NCI-H510A (cell line): Measurements from ENCODE around the gene LPP.
A peak's percentile ranks its signal among the peaks of the same experiment; 100 is the strongest.

Source experiments
- DNase-seq: peaks from one replicate; lab custom pipeline; 2025; lab: John Stamatoyannopoulos, UW

LPP gene

DNA sequence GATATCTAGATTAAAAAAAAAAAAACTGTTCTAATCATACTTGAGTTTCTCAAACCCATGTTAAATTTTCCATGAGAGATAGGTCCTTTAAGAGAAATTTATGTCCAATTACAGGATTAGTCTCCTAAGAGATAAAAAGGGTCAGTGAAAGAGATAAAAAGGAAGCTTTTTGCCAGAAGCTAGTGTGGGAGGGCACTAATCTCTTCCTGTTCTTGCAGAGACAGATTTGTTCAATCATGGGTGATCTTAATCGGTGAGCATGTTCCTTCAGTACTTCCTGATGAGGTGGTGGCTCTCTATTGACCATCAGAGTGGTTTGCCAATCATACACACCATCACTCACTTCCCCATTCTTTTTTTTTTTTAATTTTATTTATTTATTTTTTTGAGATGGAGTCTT lies 16.9 kb upstream of the LPP start:
- DNase-seq: no peak

DNA sequence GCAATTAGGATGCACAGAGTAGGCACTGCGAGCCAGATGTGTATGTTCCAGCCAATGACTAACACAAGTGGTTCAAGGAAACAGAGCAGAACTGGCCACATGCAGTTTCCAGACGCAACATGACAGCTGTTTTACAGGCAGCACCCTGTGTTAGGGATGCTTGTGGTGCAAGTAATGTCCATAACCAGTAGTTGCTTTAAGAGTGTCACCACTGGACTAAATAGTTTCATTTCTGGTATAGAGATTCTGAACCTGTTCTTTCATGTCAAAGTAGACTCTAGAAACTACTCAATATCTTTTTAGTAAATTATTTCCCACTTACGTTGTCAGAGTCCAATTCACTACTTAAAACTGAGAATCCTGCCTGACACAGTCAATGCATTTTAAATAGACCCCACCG lies 14.5 kb upstream of the LPP start:
- no peak for DNase-seq

DNA sequence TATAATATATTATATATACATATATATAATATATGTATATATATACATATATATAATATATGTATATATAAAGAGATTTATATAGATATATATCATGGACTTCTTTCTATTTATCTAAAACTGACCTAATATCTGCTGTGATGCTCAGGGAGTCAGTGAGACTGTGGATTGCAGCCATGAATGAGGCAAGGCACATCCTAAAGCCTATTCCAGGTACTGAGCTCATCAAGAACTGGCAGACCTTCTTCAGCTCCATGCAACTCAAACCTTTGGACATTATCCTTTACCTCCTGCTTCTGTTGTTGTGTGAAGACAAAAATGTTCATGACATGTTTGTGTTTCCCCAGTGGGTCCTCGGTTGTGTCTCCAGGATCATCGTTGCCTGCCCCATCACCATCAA lies 7.7 kb upstream of the LPP start:
- DNase-seq: no peak

DNA sequence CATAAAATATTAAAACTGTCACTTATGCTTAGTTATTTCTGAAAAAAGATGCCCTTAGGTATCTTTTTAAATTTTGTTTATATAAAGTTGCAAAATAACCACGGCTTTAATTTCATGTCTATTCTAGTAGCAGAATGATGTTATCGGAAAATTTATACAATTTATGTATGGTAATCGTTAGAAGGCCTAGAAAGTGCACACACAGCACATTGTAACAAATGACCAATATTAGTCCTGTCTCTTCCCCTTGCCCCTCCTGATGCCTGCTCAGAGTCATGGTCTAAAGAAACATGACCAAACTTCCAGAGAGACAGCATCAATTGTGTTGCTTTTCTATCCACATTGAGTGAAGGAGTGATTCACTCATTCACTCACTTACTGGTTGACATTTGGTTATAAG lies 6.2 kb upstream of the LPP start:
- no peak for DNase-seq

DNA sequence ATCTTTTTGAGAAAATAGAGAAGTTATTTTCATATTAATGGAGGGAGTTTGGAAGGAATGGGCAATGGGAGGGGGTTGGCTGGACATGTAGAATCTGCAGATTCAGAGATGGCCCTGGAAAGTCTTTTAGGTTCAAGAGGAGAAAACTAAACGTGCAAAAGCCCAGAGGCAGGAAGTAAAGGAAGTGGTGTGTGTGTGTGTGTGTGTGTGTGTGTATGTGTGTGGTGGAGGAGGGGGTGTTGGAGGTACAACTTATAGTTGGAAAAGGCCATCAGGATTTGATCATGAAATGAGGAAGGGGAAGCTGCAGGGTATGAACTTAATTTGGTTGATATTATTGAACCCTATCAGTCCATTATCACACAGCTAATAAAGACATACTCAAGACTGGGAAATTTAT lies 5.6 kb upstream of the LPP start:
- no peak for DNase-seq

DNA sequence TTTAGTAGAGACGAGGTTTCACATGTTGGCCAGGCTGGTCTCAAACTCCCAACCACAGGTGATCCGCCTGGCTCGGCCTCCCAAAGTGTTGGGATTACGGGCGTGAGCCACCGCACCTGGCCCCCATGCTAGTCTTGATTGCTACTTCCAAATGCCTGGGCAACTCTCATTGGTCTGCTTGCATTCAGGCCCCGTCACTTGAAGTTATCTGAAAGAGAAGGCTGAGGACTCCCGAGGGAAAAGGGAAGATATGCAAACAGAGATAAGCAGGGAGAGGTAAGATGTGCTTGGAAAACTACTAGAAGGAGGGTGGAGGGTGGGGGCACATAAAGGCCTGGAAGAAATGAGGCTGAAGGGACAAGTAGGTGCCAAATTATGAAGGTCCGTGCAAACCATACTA lies 4.4 kb upstream of the LPP start:
- DNase-seq: no peak

DNA sequence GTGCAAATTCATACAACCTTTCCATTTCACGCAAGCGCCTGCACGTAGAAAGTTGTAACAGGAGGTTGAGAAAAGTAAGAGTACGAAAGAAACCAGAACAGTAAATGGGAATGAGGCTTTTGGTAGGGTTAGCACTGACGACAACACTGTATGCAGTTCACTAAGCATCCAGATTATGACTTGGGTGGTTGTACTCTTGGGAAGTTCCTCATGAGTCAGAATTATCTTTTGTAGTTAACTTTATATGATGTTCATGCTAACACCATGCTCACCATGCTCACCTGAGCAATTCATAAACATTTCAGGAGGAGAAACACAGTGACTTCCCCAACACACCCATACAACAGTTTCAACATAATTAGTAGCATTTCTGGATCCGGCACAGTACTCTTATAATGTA lies 3.0 kb upstream of the LPP start:
- DNase-seq: no peak

DNA sequence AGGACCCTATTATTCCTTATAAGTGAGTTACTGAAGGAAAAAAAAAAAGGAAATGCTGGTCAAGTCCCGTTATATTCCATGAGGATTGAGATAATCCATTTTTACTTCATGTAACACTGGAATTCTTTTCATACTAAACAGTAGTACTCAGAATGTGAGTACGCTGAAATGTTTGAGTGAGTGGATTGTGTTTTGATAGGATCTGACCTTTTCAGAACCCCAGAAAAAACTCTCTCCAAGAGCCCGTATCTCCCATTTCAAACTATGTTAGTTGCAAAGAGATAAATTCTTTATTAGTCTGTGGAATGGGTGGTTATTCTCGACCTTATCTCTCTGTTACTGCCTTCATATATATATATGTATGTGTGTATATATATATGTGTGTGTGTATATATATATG lies 2.5 kb upstream of the LPP start:
- no peak for DNase-seq

DNA sequence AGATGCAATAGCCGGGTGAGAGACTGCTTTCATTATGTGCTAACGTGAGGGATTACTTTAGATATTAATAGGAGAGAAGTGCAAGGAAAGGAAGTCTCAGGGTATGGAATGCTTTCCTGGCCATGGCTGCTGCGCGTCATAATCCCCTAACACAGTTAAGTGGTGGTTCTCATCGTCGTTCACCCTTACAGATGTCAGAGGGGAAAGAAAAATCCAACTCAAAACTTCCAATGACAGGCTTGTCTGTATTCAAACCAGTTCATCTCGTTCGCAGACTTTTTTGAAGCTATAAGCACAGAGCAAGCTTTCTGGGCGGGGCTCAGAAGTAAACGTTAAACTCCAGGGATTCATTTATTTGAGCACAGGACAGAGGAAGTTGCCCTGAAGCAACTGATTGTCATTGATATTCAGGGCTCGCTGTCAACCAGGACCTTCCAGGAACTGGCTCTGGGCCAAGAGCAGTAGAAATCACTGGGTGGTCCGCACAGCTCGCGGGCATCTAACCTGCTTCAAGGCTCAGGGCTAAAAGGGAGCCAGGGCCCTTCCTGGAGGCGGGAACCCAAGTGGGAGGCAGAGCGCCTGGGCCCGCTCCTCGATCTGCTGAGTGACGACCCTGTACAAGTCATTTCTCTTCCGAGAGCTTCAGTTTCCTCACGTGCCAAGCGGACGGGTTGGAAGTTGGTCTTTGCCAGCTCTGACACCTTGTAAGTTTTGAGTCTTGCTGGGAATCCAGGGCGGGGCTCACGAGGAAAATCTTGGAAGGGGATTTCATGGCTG lies 1.1 kb upstream of the LPP start:
- DNase-seq: peak; percentile 12

DNA sequence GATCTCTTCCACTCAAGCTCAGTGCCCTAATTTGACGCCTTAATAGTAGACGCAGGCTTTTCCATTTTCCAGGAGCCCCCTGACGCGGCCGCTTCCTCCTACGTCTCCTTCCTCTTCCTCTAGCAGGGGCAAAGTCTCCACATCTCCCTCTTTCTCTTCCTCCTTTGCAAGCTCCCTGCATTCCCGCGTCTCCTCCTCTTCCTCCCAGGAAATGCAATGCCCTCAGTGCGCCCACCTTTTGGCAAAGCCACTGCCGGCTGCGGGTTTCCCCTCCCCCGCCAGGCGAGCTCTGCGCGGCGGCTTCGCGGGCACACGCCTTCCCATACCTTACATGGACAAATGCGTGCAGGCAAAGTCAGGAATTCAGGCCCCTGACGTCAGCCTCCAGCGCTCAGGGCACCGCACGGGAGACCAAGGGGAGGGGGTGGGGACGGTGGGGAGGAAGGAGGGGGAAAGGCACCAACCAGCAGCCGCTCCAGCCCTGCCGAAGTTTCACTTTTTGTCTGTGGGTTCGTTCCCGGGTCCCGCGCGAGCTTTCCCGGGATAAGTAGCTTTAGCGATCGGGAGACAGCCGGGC lies 432 bp upstream of the LPP start:
- peak; percentile 82 for DNase-seq

DNA sequence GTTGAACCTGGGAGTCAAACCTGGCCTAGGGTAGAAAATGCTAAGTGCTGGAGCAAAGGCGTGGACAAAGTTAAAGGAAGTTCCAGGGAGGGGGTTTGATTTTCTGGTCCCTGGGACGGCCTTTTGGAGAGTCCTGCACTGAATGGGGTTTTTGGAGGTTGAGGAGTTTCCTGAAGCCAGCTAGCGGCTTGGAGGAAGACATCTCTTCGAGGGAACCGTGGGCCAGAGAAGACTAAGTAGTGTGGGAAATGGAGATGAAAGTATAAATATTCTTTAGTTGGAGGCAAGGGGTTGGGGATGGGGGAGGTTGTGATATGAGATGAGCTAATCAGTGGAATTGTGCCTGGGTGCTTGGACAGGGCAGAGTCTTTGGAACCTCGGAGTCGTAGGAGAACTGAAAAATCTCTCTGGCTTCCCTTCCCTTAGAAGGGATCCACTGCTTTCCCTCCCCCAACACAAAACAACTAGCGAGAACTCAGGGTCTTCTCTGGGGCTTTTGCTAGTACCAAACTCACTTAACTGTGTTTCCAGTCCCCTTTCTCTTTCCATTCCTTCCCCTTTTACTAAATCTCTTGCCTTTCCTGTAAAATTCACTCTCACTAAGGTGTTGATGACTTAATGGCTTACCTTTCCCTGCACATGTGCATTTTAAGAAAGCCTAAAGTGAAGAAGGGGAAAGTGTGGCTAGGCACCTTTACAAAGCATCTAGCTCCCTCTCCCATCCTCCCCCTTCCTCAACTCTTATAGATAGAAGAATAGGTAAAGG lies 1.0 kb downstream of the LPP start:
- DNase-seq: no peak

DNA sequence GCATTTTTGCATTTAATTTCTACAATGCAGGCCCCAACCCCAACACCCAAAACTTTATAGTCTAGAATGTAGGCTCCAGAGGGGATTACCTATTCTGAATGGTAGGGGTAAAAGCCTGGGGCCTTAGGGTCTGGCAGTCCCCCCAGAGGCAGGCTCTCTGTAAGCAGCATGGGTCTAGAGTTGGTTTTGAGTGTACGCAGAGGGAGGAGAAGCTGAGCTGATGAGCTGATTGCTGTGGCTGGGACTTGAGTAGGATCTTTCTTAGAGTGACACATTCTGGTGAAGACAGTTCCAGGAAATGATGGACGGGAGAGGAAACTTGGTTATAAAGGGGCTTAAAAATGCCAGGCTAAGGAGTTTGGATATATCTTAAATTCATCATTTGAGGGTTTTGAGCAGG lies 2.1 kb downstream of the LPP start:
- DNase-seq: no peak

DNA sequence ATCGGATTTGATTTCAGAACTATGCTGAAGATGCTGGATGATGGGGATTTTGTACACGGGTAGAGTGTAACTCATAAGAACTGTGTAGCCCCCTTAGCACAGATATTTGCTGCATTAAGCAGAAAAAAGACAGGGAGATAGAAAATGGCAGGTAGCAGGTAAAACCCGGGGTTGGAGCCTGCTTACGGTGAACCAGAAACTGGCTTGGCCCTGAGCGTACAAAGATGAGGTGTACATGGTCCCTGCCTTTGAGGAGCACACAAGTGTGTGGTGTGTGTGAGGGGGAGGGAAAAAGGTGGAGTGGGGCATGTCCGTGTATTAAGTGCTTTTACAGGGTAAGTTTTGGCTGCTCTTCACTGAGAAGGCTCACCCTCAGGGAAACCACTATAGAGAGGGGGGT lies 3.5 kb downstream of the LPP start:
- no peak for DNase-seq

DNA sequence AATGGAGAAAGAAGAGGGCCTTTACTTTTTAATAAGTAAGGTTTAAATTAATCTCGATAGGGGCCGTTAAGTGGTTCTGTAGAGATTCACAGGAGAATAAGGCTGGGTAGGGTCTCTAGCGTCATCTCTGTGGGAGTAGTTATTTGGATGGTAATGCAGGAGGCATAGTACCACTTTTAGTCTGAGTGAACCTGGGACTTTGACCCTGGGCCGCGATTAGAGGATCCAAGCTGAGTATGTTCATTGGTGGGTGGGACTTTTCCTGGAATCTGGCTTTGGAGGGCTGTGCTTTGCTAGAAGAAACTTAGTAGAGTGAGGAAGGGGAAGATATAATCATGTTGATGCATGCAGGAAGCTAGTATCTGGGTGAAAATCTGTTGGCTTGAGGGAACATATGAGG lies 4.0 kb downstream of the LPP start:
- no peak for DNase-seq

DNA sequence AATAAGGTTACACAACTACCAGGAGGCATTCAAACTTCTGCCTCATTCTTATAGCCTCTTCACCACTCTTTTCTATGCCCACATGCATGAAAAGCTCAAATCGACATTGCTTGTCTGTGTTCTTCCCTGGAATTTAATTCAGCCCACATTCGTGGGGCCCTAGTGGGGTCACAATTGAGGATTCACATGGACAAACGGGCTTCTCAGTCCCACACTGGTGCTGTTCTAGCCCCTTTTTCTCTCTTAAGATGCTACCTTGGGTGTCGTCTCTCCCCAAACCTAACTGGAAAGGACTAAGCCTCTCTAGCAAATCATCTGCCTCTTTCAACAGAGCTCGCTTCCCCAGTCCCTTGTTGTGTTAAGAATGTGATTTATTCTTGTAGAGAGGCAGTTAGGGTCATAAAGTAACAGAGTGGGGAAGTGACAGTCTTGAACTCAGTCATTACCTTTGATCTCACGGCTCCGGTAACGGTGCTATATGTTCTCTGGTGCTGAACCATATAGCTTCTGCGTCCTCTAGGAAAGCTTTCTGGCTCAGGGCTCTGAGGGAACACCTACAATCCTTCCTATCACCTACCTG lies 4.9 kb downstream of the LPP start:
- DNase-seq: no peak

DNA sequence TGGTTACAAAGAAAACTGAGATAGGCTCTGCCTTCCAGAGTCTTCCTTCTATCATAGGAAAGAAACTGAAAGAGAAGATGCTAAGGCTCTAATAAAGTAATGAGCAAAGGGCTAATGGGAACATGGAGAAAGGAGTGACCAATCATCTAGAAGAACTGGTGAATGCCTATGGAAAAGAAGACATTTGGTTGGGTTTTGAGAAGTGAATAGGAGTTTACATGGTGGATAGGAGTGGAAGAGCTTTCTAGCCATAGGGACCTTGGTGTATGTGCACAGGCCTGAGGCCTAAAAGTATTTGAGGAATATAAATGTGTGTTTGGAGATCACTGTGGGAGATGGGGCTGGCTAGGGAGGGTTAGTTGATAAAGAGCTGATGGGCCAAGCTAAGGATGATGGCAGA lies 6.8 kb downstream of the LPP start:
- DNase-seq: no peak

DNA sequence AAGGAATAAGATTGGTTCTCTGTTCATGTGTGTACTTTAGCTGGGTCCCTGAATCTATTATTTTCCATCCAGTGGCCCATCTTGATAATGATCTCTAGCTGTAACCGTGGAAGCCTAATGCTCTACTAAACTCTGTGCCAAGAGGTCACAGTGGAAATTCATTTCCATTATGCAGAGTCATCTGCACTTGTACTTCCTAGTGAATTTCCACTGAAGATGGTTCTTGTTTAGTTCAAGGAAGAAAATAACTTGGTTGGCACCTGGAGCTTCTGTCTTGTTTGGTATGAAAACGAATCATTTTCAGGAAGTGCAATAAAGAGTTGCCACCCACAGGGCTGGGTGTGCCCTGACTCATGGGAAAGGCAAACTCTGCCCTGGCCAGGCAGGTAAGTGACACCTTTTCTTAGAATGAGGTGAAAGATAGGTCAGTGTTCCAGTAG lies 10.3 kb downstream of the LPP start:
- DNase-seq: no peak

DNA sequence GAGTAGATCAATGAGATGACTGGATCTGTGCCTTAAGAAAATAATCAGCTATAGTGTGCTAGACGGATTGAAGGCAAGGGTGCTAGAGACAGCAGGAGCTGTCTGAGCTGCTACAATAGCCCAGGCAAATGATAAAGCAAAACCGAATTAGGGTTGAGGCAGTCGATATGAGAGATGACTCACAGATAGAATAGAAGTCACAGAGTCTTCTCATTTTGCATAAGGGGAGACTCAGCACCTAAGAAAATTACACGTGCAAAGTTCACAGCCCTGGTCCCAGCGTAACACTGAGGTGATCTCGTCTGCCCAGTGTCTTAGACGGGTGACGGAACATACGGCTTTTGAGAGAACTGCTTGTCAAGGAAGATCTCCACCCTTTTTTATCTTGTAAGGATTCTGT lies 11.6 kb downstream of the LPP start:
- no peak for DNase-seq

DNA sequence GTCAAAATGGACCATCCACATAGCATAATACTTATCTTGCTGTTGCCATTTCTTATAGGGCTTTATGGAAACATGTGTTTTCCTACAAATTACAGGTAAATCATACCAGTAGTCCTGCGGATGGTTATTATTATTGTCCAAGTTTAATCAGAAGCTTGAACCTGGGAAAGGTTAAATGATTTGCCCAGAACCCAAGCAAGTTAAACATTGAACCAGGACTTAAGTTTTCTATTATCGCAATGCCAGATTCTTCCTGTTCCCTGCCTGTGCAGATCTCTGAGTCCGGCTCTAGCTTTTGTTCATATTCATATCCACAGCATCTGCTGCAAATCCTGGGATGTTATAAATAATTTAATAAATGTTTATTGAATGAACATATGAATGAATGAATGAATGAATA lies 12.5 kb downstream of the LPP start:
- DNase-seq: no peak

DNA sequence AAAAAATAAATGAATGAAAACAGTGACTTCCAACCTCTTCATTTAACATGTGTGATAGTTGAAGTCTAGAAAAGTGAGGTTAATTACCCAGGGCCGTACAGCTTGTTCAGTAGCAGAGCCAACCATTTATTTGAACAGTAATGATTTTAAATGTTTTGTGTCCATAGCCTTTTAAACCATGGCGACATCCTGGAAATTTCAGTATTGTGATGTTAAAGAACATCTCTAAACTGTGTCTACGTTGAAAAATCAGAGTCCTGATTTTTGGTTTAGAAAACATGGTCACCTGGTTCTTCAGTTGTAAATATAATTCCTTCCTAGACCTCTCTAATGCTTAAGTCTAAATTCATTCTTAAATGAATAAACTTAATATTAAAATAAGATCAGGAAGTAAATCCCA lies 14.2 kb downstream of the LPP start:
- no peak for DNase-seq

DNA sequence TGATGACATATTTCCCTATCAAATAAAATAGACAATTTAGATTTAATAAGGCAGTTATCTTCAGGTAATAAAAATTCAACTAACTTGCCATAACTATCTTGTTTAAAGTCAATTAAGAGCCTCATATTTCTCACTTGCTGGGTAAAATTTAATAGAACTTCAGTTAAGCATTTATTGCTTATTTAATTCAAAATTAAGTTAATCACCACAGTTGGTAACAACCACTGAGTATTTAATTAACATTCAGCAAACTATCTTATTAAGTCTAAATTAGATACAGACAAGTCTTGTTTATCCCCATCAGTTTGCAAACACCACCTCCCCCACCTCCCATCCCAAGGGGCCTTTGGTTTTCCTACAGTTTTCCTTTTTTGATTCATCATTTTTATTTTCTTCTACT lies 14.7 kb downstream of the LPP start:
- DNase-seq: no peak

DNA sequence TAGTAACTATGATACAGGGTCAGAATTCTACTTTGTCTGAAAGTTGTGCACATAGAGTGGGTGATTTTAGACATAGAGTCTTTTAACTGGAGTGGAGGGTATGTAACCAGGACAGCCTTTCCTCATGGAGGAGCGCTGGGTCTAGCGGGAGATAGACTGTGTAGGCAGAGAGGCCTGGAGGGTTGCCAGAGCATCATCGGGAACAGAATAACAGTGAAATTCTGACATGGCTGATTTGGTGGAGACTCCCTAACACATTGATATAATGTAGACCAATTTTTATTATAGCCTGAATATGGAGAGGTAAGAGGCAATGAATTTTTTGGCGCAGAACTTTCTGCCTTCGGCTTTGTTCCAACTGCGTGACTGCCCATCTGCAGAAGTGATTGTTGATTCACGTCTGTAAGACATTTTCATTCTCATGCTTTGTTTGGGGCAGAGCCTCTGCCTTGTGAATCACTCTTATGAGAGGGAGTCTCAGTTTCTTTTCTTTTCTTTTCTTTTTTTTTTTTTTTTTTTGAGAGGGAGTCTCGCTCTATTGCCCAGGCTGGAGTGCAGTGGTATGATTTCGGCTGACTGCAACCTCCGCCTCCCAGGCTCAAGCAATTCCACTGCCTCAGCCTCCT lies 16.0 kb downstream of the LPP start:
- no peak for DNase-seq
